Ramos (cell line): Measurements from ENCODE around the gene CNKSR1.
"Not testable (repeated sequence)": the region's sequence is repeated elsewhere in the genome, so short reads cannot be mapped to it uniquely, and the experiment has no call there.

Source experiments
- in situ Hi-C: fragments of 300-500 bp; cut with MboI; formaldehyde crosslinking; loops from one replicate; pipeline ENCODE4 v1.14.3; 2022; ENCODE audit warnings: low sequenced_read_pairs; ENCODE audit not compliant: unreplicated experiment

Gene CNKSR1

DNA sequence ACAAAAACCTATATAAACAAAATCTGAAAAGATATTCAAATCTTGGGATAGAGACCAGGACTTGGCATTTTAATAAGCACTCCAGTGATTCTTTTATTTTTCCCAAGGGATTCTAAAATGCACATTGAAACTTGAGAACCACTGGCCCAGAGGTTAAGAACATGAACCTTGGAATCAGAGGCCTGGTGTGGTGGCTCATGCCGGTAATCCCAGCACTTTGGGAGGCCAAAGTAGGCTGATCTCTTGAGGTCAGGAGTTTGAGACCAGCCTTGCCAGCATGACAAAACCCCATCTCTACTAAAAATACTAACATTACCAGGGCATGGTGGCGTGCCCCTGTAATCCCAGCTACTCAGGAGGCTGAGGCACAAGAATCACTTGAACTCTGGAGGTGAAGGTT lies 43.8 kb downstream of the CNKSR1 start:
- in situ Hi-C loops = no loop called here

DNA sequence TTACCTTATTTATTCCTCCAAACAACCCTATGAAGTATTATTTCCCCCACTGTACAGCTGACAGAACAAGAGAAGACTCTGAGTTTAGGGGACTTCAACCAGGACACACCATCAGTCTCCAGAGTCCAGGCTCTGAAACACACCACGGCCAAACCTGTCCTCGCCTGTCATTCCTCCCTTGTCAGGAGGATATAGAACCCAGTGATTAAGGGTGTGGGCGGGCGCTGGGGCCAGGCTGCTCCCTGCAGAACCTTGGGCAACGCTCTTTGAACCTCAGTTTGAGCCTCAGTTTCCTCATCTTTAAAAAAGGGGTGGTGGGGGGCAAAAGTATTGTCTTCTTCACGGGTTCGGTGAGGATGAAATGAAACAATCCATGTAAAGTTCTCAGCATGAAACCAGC lies 47.3 kb downstream of the CNKSR1 start:
- in situ Hi-C loops = no loop called here

DNA sequence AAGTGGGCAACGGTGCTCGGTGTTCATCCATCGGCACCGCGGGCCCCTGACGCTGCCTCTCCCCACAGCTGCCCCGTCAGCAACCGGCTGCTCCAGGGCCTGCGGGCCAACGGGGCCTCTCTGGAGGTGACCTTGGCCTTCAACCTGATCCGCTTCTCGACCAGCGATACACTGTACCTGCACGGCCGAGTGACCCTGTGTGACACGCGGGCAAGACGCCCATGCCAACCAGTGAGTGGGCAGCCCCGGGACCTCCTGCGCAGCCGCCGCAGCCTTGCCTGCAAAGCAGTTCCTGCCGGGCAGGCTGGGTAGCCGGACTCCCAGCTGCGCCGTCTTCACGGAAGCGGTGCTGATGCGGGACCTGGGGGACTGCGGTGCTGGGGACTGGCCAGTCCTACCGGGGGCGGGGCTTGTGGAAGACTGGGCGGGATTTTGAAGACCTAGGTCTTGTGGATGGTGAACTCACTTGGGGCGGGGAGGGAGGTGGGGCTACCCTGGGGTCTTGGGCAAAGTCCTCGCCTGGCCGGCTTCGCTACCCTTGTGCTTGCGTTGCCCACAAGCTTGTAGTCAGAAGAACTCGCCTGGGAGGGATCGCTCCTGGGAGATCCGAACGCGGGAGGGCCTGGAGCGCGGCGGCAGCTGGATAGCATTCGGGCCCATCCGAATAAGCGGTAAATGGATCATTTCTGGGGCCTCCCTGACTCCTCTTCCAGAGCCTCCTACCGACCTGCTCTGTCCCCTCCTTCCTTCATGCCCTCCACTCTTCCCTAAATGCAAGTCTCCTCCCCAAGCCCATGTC lies 47.9 kb downstream of the CNKSR1 start:
- in situ Hi-C loops = no loop called here

DNA sequence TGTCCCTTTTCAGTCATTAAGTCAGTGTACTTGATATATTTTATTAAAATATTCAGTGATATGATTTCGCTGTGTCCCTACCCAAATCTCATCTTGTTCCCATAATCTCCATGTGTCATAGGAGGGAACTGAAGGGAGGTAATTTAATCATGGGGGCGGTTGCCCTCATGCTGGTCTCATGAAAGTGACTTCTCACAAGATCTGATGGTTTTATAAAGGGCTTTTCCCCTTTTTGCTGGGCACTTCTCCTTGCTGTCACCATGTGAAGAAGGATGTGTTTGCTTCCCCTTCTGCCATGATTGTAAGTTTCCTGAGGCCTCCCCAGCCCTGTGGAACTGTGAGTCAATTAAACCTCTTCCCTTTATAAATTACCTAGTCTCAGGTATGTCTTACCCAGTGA lies 53.4 kb downstream of the CNKSR1 start:
- in situ Hi-C loops = not testable (repeated sequence)

DNA sequence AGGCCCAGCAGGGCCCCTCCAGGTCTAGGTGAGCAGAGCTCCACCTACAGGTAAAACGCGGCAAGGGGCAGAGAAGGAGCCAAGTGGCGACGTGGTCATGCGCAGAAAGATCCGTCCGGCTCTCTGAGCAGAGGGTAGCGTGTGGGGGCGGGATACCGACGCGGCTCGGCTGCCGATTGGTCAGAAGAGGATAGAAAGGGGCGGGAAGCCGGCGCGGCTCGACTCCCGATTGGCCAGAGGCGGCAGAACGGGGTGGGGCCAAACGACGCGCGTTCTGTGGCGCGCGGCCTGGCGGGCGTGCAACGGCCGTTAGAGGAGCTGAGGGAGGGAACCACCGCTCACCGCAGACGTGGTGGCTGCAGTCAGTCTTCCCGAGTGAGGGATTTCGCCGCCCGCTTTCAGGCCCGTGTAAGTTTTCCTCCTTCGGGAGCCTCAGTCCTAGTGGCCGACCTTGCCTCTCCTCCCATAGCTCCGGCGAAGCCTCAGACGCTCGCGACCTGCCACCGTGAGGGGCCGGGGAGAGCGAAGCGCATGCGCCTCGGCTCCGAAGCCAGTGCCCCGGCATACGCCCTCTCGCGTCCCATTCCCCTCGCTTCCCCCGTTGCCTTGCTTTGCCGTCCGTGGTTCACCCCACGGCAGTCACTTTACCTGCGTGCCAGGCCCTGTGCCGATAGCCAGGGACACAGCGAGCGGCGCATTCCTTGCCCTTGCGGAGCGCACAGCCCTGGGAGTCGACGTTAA lies 56.8 kb downstream of the CNKSR1 start, which contains the start of gene CEP85:
Gene CEP85, plus strand, starts transcription at position 298 of the 741 bp plus-strand sequence. CDS start 5,584 bp downstream, outside the sequence.
- in situ Hi-C loops = no loop called here

DNA sequence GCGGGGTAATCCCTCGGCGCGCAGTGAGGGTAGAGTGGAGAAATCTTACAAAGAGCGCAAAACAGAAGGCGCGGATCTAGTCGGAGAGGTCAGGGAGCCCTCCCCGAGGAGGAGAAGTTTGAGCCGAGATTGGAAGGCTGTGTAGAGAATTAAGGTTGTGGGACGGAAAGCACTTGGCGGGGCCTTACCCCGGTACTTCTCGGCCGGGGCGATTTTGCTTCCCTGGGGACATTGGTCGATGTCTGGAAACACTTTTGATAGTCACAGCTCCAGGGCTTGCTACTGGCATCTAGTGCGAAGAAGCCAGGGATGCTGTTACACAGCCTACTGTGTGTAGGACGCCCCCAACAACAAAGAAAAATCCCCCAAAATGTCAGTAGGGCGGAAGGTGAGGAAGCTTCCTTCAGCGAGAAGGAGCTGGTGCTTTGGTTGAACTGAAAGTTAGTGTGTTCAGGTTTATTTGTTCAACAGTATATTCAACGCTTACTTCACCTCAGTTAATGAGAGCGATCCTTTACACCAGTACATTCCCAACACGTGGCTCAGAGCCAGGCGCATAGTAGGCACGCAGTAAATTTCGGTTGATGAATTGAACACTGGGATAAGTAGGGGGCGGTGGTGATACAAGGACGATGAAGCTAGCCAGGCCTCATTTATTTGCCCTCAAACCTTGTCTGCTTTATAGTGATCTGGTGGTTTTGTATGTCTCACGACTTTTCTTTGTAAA lies 57.5 kb downstream of the CNKSR1 start:
- in situ Hi-C loops = no loop called here

DNA sequence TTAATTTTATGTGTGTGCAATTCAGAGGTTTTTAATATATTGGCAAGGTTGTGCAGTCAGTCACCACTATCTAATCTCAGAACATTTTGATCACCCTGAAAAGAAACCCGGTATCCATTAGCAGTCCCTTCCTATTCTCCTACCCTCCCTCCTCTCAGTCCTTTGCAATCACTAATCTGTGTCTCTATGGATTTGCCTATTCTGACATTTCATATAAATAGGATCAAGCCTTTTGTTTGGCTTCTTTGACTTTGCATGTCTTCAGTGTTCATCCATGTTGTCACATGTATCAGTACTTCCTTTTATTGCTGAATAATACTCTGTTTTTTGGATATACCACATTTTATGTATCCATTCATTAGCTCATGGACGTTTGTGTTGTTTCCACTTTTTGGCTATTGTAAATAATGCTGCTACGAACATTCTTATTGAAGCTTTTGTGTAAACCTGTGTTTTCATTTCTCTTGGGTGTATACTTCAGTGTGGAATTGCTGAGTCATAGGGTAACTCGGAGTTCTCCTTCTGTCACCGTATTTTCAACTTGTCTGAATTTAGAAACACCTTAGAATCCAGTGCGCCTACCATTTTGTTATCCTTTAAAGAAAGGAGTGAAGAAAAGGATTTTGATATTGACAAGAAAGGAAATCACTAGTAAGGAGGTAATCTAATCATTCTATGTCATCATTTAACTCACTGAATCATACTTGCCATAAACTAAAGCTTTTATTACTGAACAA lies 60.1 kb downstream of the CNKSR1 start:
- in situ Hi-C loops = no loop called here
